Retinal pigment epithelial cell (primary cell): ENCODE results near the gene ENPP7.

ENCODE experiments used
- DNase-seq: peaks from one replicate; pipeline ENCODE4 v3.0.0-alpha.2; 2010; ENCODE audit warnings: low read depth
- H3K4me3 ChIP-seq: 2 replicates; pipeline ENCODE4 v1.5.1; 2011; ENCODE audit warnings: mild to moderate bottlenecking, low read length, control low read depth, moderate library complexity
- TF ChIP-seq, protein P1 (sequence below): conservative IDR thresholded peaks from 2 replicates; pipeline ENCODE4 v1.5.1; 2011; ENCODE audit warnings: low read depth, low read length, control low read depth, inconsistent platforms

ENPP7 gene

DNA sequence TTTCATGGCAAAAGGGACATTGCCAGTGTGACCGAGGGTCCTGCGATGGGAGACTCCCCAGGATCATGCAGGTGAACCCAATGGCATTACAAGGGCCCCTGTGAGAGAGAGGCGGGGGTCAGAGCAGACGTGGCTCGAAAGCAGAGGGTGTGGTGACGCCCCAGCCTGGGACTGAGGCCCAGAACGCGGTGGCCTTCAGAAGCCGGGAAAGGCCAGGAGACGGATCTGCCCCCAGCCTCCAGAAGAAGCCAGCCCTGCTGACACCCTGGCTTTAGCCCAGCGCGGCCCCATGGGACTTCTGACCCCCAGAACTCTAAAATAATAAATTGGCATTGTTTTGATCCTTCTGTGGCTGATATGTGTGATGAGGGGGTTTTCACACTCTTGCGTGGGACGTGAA is 17.4 kb upstream of the ENPP7 start:
- H3K4me3 ChIP-seq, result no peak overlapping the region
- TF ChIP-seq, protein P1, sequence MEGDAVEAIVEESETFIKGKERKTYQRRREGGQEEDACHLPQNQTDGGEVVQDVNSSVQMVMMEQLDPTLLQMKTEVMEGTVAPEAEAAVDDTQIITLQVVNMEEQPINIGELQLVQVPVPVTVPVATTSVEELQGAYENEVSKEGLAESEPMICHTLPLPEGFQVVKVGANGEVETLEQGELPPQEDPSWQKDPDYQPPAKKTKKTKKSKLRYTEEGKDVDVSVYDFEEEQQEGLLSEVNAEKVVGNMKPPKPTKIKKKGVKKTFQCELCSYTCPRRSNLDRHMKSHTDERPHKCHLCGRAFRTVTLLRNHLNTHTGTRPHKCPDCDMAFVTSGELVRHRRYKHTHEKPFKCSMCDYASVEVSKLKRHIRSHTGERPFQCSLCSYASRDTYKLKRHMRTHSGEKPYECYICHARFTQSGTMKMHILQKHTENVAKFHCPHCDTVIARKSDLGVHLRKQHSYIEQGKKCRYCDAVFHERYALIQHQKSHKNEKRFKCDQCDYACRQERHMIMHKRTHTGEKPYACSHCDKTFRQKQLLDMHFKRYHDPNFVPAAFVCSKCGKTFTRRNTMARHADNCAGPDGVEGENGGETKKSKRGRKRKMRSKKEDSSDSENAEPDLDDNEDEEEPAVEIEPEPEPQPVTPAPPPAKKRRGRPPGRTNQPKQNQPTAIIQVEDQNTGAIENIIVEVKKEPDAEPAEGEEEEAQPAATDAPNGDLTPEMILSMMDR, result no peak
- DNase-seq, result no peak

- TF ChIP-seq, protein P1, result no peak
- H3K4me3 ChIP-seq, result no peak overlapping the region
- DNase-seq, result no peak
Measured at GRCh38 chr17:79714176-79715097, 16.3 kb upstream of the ENPP7 start.

GRCh38 chr17:79715098-79715942 is 15.4 kb upstream of the ENPP7 start:
- TF ChIP-seq, protein P1, result no peak
- no peak for DNase-seq
- no peak overlapping the region for H3K4me3 ChIP-seq

DNA sequence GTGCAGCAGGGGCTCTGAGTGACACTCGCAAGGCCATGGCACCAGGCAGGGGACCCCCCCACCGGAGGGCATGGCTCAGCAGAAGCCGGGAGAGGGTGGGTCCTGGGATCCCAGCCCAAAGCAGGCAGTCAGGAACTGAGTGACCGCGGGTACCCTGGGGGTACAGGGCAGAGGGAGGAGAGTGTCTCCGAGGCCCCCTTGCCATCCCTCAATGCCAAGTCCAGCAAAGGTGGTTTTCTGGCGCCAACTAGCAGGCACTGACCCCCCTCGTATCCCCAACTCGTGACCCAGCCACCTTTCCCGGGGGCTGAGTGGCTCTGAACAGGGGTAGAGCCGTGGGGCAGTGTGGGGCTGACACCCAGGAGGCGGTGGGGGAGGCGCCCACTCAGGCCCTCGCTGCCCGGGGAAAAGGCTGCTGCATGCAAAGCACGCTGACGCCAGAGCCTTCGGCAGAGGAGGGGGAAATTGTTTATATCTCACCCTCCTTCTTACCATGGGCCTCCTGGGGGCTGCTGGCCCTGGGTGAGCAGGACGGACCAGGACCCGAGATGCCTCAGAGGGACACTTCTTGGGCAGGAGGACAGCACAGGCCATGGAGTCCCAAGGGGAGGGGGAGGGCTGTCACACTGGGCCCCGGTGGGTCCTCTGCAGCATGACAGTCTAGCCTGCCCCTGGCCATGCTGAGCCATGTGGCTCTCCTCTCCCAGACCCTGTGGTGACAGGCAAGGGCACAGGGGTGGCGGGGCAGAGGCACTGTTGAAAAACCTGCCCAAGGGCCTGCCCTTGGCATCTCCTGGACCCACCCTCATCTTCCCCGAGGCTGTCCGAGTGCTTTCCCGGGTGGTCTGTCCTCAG is 14.6 kb upstream of the ENPP7 start:
- H3K4me3 ChIP-seq, result no peak overlapping the region
- TF ChIP-seq, protein P1, result no peak
- no peak for DNase-seq

DNA sequence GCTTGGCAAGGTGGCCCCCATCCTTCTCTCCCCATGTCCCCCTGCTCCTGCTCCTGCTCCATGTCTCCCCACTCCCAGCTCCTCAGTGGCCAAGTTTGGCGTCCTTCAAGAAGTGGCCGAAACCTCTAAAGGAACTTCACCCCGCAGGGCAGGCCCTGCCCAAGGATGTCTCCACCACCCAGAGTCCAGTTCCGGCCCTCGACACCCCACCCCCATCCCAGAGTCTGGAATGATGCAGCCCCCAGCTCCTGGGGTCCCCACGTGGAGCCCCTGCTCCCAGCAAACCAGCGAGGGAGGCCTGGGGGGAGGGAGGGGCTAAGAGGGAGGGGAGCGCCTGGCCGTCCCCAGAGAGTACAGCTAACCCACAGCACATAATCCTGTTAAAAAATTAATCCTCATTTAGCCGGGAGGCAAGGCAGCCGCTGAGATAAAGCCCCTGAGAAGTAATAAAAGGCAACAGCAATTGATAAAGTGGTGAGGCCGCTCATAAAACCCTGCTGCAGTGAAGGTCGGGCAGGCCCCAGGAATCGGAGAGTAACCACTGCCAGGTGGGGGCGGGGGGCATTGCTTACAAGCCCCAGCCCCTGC is 9.9 kb upstream of the ENPP7 start:
- DNase-seq, result no peak
- H3K4me3 ChIP-seq, result no peak overlapping the region
- TF ChIP-seq, protein P1, result no peak

- no peak overlapping the region for H3K4me3 ChIP-seq
- TF ChIP-seq, protein P1, result peak; percentile 47
- DNase-seq, result no peak
Measured at GRCh38 chr17:79721993-79722671, 8.6 kb upstream of the ENPP7 start.
